ENCODE results near the gene TSEN15.

Gene TSEN15

GRCh38 chr1:184036517-184036949 is 15.0 kb upstream of the TSEN15 start:
- ChIA-PET POLR2A (interaction anchor here (1.0 to 1.5 kb wide), 2 partner anchors 11 to 14 kb away, joined by 4 to 5 read pairs; no protein-coding TSS in a partner anchor), CTCF (interaction anchor here (0.6 to 1.0 kb wide), 2 partner anchors 27 to 351 kb away, joined by 3 read pairs; no protein-coding TSS in a partner anchor)
- no peaks in the 10 kb centered on the region for H3K4me1 ChIP-seq (ENCODE audit: control insufficient read depth, insufficient read depth, low read length)
- H3K27ac ChIP-seq (ENCODE audit: extremely low read depth, low read depth, low read length) = peak overlapping the region; percentile 53; the same call in 1 of the 2 replicates
- H3K4me3 ChIP-seq (ENCODE audit: low read depth, low read length) = peak overlapping the region; percentile 64
- no peaks in the 10 kb centered on the region for H3K9me3 ChIP-seq (ENCODE audit: control insufficient read depth, insufficient read depth, low read depth, low read length)
- no peaks in the 10 kb centered on the region for H3K36me3 ChIP-seq (ENCODE audit: control insufficient read depth in 2 of 2, insufficient read depth in 1 of 2, low read length in 2 of 2)
- TF ChIP-seq RBAK (tag by site-specific recombination; IDR thresholded peaks at IDR 0.05) (no peak), ZNF677 (tag by site-specific recombination; IDR thresholded peaks at IDR 0.05) (no peak), KLF16 (tag by site-specific recombination; IDR thresholded peaks at IDR 0.05) (no peak; the same call in 1 of the 2 replicates), ZNF544 (tag by site-specific recombination; IDR thresholded peaks at IDR 0.05) (no peak), ZNF830 (tag by site-specific recombination; IDR thresholded peaks at IDR 0.05; ENCODE audit: low read depth) (no peak), ZNF610 (tag by site-specific recombination; IDR thresholded peaks at IDR 0.05; ENCODE audit: borderline replicate concordance) (no peak), ZNF658 (tag by site-specific recombination; IDR thresholded peaks at IDR 0.05) (no peak), ZNF645 (tag by site-specific recombination; IDR thresholded peaks at IDR 0.05) (no peak), ZNF48 (tag by site-specific recombination; IDR thresholded peaks at IDR 0.05) (no peak), ZNF664 (tag by site-specific recombination; IDR thresholded peaks at IDR 0.05) (no peak), PATZ1 (tag by site-specific recombination; IDR thresholded peaks at IDR 0.05) (peak; percentile 73), ZNF423 (tag by site-specific recombination; IDR thresholded peaks at IDR 0.05) (no peak), REST (tag by site-specific recombination; IDR thresholded peaks at IDR 0.05) (peak; percentile 37; the same call in 1 of the 2 replicates), ZNF416 (tag by site-specific recombination; IDR thresholded peaks at IDR 0.05) (no peak), ELK4 (IDR thresholded peaks at IDR 0.05; ENCODE audit: borderline replicate concordance, low read depth, low read length) (no peak), ZNF184 (tag by site-specific recombination; IDR thresholded peaks at IDR 0.05) (no peak), YY2 (tag by site-specific recombination; IDR thresholded peaks at IDR 0.05) (no peak), TSHZ1 (tag by site-specific recombination; IDR thresholded peaks at IDR 0.05; ENCODE audit: borderline replicate concordance) (no peak), ZNF280C (tag by site-specific recombination; IDR thresholded peaks at IDR 0.05) (no peak), ZNF654 (tag by site-specific recombination; IDR thresholded peaks at IDR 0.05; ENCODE audit: low read depth) (no peak), ZBTB7A (tag by site-specific recombination; IDR thresholded peaks at IDR 0.05; ENCODE audit: low read depth) (no peak), ZNF248 (tag by site-specific recombination; IDR thresholded peaks at IDR 0.05) (no peak), BCL11A (tag by site-specific recombination; IDR thresholded peaks at IDR 0.05; ENCODE audit: low read depth) (no peak), ZNF266 (tag by site-specific recombination; IDR thresholded peaks at IDR 0.05; ENCODE audit: low read depth) (no peak), HOXD13 (CRISPR knock-in tag; IDR thresholded peaks at IDR 0.05; ENCODE audit: borderline replicate concordance) (no peak)

Data from HEK293 (cell line).